Astrocyte of the hippocampus (primary cell): ENCODE results near the gene MMP24OS.

ENCODE experiments used
- DNase-seq: peaks from one replicate; pipeline ENCODE4 v3.0.0; 2011; ENCODE audit warnings: low read depth, low spot score

MMP24OS gene

DNA sequence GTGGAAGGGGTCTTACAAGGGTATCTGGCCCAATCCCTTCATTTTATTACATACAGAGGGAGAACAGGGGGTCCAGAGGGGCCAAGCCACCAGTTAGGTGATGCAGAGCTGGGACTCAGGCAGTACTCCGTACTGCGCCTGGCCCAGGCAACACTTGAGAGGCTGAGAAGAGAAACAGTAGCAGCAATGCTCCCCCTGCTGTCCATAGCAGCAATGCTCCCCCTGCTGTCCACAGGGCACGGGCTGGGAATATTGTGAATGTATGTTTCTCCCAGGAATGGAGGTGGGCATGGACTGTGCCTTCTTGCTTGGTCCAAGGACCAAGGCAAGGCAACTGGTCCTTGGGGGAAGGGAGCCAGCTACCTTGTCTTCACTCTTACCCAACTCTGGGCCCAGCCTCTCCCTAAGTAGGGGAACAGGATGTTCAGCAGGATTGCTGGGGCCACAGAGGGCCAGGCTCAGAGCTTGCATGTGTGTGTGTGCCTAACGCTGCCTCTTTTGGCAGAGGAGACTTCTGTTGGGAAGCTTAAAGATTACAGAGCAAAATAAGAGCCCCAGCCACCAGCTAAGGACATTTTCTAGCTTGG lies 29.1 kb upstream of the MMP24OS start:
- DNase-seq: peak; percentile 81

DNA sequence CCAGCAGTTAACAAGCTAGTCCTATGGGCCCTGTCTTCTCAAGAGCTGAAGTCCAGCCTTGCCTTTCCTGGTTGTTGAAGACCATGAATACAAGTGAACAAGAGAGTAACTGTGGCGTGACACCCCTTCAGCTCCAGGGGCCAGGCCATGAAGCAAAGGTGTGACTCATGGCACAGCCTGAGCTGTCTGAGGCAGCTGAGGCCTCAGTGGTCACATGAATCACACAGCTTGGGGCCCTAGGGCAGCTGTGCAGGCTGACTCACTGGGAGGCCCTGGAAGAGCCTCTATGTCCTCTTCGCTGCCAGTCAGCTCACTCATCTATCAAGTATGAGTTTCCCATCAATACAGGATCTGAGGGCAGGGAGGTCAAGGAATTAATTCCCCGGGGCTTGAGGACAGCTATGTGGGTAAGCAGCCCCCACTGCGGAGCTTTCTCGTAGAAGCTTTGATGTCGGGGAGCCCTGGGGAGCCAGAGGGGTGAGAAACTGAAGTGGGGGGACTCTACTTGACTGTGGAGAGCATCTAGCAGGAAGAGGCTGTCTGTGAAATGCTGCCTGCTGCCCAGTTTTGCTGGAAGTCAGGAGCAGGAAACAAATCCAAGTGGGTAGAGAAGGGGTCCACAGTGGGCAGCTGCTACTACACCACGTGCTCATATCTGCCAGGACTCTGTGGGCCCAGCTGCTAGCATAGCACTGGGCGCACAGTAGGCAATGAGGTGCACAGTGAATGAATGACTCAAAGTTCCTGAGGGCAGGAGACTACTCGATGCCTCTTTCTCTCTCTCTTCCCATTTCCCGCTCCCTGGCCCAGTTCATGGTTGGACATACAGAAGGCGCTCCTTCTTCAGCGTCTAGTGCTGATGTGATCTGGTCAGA lies 28.0 kb upstream of the MMP24OS start:
- peak; percentile 98 for DNase-seq

DNA sequence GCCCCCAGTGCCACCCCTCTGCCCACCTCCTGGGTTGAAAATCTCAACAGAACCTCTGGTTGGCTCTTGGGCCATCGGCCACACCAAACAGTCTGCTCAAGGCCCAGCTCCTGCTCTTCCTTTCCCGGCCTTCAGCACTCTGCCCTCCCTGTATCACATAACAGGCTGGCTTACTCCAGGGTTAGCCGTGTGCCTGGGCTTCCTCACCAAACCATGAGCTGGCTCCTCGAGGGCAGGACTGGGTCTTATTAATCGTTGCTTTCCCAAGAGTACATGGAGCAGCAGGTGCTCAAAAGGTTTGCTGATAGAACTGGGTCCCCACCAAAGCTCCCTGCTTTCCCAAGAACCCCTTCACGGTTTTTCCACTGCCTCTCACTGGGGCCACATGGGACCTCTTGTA lies 27.0 kb upstream of the MMP24OS start:
- DNase-seq: no peak

DNA sequence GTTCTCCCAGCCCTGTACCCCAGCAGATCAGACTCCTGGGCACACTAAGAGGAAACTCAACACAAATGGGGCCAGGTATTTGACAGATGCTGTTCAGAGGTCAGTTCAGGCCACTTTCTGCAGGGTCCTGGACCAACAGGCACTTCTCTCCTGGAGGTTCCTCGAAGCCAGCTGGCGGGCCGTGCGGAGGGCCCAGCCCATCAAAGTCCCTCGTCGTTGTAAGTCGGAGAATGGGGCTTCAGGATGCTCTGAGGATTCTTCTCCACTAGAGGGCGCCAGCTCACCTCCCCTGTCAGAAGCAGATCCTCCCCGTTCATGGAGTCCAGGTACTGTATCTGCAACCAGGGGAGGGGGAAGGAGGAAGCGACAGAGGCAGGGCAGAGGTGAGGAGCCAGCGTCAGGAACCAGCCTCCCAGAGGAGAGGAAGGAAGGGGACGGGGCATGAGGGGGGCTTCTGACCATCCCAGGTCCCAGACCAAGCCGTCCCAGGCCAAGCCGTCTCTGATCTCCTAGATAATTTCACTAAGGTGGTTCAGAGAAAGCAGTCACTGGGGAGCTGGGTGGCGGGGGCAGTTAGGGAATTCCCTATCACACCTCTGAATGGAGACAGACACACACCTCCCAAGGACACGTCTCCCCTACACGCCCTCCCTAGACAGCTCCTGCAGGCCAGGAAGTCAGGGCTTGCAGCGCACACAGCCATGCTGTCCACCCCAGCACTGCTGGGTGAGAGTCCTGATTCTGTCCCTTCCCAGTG lies 26.0 kb upstream of the MMP24OS start:
- peak; percentile 95 for DNase-seq

DNA sequence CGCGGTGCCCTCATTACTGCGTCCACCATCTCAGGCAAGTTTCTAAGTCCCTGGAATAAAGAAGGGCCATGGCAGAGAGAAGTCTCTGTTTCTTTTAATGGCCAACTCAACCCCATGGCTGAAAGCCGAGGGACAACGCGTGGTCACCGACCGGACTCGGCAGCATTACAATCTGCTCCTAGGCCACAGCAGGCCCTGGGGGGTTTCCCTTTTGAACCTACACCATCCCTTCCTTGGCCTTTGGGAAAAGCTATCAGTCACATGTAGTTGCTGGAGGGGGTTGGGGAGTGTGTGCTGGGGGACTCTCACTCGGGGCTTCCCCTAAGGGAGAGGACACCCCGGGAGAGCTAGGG lies 25.4 kb upstream of the MMP24OS start:
- no peak for DNase-seq

DNA sequence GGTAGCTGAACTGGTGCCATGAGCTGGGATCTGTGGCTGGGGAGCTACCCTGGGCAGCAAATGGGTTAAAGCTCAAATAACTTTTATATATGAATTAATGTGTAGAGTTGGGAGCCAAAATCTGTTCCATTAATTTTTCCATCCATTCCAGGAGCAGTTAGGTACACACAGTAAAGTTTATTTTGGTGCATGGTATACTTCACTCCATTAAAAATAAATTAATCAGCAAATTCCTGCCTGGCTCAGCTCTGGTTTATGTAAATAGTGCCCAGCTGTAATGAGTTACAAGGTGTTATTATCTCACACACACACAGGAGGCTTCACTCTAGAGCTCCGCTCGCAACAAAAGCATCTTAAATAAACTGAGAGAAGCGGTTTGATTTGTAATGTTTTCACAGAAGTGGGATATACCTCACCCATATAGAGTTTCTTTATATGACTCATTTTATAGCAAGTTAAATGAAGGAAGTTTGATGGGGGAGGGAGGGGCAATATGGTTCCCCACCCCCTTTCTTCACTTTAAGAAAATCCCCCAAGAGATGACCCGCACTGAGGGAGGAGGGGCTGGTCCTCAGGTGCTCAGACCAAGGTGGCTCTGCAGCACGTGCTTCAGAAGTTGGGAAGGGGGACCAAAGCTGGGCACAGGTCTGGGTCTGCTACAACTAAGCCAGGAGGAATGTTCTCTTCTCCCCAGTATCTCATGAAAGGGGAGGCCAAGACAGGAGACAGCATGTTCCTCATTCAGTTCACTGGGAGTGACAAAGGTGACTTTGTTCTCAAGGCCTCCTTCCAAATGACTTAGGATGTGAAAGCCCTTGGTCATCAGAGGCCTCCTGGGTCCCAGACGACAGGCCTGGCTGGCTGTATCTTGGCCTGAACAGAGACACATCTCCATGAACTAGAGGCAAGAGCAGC lies 24.8 kb upstream of the MMP24OS start:
- DNase-seq: peak; percentile 31

DNA sequence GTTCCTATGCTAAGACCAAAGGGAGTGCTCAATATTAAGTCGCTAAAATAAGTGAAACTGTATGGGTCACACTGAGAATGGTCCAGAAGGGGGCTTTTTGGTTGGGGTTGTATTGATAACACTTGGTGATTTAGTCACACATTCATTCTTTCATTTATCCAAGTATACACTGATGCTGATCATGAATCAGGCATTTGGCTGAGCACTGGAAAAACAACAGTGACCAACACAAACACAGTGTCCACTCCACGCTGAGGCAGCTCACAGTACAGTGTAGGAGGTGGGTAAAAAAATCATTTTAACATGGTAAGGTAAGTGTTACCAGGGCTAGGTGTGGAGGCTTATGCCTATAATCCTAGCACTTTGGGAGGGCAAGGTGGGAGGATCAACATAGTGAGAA lies 23.5 kb upstream of the MMP24OS start:
- peak; percentile 31 for DNase-seq

DNA sequence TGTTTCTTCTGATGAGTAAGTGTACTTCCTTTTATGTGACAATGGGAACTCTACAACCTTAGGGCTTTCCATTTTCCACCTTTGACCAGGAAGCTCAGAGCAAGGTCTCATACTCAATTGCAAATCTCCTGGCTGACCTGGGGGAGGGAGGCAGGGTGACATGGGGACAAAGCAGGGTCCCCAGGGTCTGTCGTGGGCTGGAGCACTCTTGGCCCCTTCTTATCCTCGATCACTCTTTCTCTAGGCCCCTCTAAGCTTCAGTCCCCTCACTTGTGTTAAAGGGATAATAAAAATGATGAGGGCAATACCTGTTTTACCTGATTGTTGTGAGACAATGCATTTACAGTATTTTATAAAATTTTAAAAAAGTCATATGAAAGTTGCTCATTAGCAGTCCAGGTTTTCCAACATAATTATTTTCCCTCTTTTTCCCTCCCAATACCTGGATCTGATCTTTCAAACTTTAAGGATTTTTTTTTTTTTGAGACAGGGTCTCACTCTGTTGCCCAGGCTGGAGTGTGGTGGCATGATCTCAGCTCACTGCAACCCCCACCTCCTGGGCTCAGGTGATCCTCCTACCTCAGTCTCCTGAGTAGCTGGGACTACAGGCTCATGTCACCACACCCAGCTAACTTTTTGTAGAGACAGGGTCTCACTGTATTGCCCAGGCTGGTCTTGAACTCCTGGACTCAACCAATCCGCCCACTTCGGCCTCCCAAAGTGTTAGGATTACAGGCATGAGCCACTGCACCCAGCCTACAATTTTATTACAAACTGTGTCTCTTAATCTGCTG lies 22.7 kb upstream of the MMP24OS start:
- no peak for DNase-seq

DNA sequence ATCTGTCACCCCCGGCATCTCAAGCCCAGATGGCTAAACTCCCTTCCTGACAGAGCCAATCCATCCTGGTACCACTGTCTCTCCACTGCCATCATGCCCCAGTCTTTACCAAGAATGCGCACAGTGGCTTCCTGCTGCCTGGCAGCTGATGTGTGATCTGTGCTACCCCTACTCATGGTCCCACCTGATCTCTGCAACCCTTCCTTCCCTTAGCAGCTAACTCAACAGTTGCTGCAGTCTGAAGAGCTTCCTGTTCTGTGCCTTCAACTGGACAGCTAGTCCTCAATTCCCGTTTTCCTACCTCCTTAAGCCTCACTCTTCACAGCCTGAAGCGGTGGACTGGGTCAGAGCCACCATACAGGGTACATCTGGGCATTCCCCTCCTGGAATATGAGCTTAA lies 21.9 kb upstream of the MMP24OS start:
- DNase-seq: no peak

DNA sequence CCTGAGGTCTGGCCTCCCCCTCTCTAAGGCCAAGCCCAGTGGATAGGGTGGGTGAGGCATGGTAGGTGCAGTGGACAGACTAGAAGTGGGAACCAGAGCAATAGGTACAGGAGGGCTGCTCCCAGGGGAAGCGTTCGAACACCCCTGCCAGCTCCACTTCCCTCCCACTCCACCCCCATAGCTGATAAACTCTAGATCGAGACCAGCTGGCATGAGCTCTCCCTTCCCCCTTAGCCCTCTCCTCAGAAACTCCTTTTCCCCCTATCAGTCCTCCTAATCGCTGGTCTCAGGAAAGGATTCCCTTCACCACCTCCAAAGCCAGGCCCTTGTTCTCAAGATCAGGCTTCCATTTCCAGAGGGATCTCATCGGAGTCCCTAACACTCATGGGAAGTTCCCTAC lies 20.3 kb upstream of the MMP24OS start:
- no peak for DNase-seq

DNA sequence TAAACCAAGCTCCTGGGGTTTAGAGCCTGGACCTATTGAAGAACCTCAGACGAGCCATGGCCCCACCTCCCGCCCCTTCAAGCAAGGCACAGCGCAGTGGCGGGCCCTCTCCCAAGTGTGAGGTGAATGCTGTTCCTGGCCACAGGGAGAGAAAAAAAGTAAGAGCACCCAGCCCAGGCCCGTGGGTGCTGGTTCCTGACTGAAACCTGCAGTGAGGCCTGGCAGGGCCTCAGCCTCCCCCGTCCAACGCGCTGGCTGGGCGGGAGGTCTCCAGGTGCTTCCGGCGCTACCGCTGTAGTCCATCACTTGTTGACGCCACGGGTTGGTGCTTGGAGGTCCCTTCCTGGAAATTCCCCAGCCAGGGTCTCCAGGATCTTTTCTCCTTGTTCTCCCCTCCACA lies 19.8 kb upstream of the MMP24OS start:
- no peak for DNase-seq

DNA sequence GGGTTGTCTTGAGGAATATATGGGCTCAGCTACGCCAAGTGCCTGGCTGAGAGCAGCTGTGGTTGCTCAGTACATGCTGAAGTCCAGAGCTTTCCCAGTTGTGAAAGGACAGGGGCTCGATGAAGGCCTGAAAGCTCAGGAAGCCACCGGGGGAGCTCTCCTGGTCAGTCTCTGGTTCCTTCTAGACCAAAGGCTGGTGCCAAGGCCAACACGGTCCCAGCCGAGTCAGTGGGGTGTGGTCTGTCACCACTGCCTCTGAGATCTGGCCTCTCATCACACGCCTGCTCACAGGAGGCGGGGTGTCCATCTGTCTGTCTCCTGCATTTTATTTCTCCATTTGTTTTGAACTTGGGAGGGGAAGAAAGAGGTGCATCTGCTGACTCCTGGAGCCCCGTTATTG lies 19.2 kb upstream of the MMP24OS start:
- peak; percentile 23 for DNase-seq

DNA sequence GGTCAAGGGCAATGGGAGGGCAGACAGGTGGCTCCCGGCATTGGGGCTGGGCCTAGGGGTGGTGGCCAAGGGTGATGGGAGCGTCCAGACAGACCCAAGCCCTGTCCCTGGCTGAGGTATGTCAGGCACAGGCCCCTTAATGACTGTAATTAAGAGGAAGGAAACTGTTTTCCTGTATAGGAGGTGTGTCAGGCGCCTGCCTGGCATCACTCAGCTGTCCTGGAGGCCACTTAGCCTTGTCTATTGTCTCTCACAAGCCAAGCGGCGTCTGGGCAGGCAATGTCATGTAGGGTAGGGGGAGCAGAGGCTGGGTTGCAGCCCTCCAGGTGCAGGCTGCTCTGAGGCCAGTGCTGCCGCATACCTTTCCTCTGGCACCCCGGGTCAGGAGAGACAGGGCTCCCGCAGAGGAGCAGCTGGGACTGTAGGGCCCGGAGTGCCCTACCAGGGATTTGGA lies 18.2 kb upstream of the MMP24OS start:
- DNase-seq: no peak

DNA sequence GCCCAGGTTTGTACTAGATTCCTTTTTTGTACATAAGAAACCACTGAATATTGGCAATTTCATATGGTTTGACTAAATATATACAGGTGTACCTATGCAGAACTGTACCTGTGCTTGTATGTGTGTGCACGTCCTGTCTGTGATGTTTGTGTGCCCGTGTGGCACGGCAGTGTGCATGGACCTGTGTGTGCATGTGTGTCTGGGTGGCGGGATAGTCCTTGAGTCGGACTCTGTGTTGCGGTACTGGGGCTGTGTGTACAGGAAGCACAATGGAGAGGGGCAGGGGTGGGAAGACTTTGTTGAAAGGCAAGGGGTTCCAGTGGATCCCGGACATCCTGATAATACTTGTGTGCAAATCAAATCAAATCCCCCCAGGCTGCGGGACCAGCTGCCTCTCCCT lies 17.8 kb upstream of the MMP24OS start:
- DNase-seq: no peak

DNA sequence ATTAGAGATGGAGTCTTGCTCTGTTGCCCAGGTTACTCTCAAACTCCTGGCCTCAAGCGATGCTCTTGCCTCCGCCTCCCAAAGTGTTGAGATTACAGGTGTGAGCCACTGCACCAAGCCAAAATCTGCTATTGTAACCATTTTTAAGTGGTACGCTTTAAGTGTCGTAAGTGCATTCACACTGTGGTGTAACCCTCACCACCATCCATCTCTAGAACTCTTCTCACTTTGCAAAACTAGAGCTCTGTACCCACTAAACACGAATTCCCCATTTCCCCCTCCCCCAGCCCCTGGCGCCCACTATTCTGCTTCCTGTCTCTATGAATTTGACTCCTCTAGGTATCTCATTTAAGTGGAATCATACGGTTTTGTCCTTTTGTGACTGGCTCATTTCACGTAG lies 17.1 kb upstream of the MMP24OS start:
- no peak for DNase-seq

DNA sequence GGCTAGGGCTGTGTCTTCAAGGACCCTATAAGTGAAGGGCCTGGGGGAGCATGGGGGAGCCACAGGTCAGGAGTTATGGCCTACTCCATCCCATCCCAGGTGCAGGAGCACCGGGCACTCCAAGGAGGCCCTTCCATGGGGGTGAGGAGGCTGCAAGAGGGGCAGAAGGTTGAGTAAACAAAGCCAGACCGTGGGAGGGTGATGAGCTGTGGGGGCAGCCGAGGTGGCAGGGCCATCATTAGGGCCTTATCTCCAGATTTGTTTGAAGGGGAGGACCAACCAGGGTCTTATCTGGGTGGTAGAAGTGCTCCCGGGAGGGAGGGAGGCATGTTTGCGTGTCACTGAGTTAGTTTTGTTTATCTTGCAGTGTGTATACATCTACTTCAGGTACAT lies 16.4 kb upstream of the MMP24OS start:
- DNase-seq: no peak

DNA sequence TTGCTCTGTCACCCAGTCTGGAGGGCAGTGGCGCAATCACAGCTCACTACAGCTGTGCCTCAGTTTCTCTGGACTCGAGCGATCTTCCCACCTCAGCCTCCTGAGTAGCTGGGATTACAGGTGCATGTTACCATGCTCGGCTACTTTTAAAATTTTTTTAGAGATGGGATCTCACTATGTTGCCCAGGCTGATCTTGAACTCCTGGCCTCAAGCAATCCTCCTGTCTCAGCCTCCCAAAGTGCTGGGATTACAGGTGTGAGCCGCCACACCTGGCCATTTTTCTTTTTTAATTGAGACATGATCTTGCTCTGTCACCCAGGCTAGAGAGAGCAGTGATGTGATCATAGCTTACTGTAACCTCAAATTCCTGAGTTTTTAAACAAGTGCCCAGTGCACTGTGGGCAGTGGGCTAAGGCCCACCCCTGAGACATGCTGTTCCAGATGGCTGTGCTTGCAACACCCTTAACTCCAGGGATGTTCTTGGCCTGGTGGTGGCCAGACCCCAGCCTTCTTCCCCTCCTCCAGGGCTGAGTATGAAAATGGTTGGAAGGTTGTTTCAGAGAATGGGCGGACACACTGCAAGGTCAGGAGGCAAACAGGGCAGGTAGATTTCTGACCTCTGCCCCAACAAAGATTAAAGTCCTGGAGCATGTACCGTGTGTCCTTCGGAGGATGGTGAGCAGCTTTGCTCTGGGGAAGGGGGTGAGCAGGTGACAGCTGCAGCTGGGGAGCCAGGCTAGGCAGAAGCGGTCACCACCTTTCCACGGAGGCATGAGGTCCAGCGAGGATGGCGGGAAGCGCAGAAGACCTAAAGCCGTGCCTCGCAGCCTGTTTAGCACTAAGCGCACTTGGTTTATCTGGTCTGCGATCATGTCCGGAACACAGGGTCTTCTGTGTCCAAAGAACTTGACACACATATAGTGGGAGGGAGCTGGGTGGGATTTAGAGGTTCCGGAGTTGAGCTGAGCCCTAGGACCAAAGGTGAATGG lies 15.7 kb upstream of the MMP24OS start:
- DNase-seq: no peak

DNA sequence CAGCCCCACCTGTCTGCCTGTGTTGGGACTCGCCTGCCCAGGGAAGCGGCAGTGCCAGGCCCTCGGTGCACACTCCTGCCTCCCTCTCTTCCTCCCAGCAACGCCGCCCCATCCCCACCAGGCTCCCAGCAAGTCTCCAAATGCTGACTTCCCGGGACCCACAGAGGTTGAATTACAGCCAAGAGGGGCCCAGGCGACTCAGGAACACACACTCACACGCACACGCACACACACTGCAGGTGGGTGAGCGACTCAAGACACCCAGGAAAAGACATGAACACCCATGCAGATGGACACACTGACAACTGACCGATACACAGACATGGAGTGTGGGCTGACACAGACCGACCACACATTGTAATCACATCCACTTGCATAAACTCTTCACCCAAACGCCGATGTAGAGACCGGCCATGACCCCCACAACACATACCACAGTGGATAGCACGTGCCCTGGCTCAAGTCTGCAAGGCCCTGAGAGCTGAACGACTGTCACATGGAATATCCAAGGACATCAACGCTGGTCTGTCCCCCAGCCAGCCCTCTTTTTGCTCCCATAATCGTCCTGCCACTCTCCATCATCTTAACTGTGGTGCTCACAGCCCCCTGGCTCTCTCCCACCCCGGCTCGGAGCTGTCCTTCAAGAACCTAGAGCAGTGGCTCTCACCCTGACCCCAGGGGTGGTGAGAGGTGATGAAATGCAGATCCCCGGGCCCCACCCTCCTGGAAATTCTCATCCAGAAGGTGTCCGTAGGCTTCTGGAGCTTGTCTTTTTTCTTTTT lies 14.8 kb upstream of the MMP24OS start:
- DNase-seq: no peak
